Esophagus muscularis mucosa (tissue), 4 donors: ENCODE measurements around the gene CPNE7. TPM values are rescaled to one million over a fixed set of nuclear protein-coding genes. Genes with fewer than 3 reads are reported as not detected.
A peak's percentile ranks its signal among the peaks of the same experiment; 100 is the strongest.

Source experiments
- DNase-seq: peaks from one replicate; pipeline ENCODE4 v3.0.0-alpha.2; 2017; ENCODE audit errors: extremely low spot score
- H3K27ac ChIP-seq, 4 donors: fragments of 200-600 bp; sonication (generic); replicated peaks in 1 of 4; 1 replicate in 3 of 4; 2 replicates in 1 of 4; pipeline ENCODE4 v1.5.1; 2016 to 2019; ENCODE audit warnings: mild to moderate bottlenecking in 1 of 4
- H3K27me3 ChIP-seq, 4 donors: fragments of 200-600 bp; sonication (generic); one replicate each; pipeline versions ENCODE4 v1.5.1 to v1.6.0; 2016 to 2019
- H3K36me3 ChIP-seq, 4 donors: fragments of 200-600 bp; sonication (generic); one replicate each; pipeline ENCODE4 v1.5.1; 2016 to 2019
- H3K4me1 ChIP-seq, 4 donors: fragments of 200-600 bp; sonication (generic); one replicate each; pipeline ENCODE4 v1.5.1; 2016 to 2019
- H3K4me3 ChIP-seq, 4 donors: fragments of 200-600 bp; sonication (generic); 1 replicate in 2 of 4; 2 replicates in 2 of 4; pipeline ENCODE4 v1.5.1; 2016 to 2019; ENCODE audit warnings: mild to moderate bottlenecking in 4 of 4, moderate library complexity in 1 of 4
- H3K9me3 ChIP-seq, 4 donors: fragments of 200-600 bp; sonication (generic); 1 replicate in 3 of 4; 2 replicates in 1 of 4; pipeline ENCODE4 v1.5.1; 2016 to 2019
- EP300 ChIP-seq: sonication (generic); formaldehyde crosslinking; IDR thresholded peaks from one replicate; pipeline ENCODE4 v1.6.1; 2017; ENCODE audit warnings: antibody characterized with exemption
- POLR2A ChIP-seq: fragments of 450-650 bp; IDR thresholded peaks from one replicate; pipeline ENCODE4 v1.6.1; 2017; ENCODE audit warnings: antibody characterized with exemption, moderate library complexity, mild to moderate bottlenecking, low read depth
- POLR2AphosphoS5 ChIP-seq, 2 donors: sonication (generic); formaldehyde crosslinking; IDR thresholded peaks; one replicate each; pipeline ENCODE4 v1.6.1; 2017; ENCODE audit warnings: antibody characterized with exemption in 2 of 2
- WGBS: methylation state at CpG from one replicate; pipeline ENCODE4 v1.1.5; 2018; 5-methylcytosine and 5-hydroxymethylcytosine counted together
- intact Hi-C: fragments of 100-400 bp; cut with DNase I; formaldehyde crosslinking; loops from one replicate; pipeline ENCODE4 v1.15.1; 2023
- total RNA-seq, 4 donors: library from RNA; depleted of rRNA; stranded (reverse); fragments of >200 nt; gene quantifications; one replicate each; pipeline versions ENCODE4 v1.1.0 to v1.2.1, GENCODE V29; 2016
- TF ChIP-seq, protein P1 (sequence below), 3 experiments: fragments of 200-600 bp in 2 of 3; fragments of 450-650 bp in 1 of 3; sonication (generic) in 2 of 3; IDR thresholded peaks; one replicate each; pipeline ENCODE4 v1.5.1; 2017 to 2019; ENCODE audit warnings: antibody characterized with exemption in 3 of 3, mild to moderate bottlenecking in 2 of 3, moderate library complexity in 1 of 3

Gene CPNE7
- total RNA-seq, 4 donors from 2014 or later, result 0.83 to 1.7 (median 1.4) TPM; not detected in 1

- H3K27ac ChIP-seq, result no peak overlapping the region
- H3K4me1 ChIP-seq, result peaks cover 11 to 18% (median 16%) of the 10 kb centered on the region in 4 donors
- intact Hi-C loops, result no loop called here
- no CpG with 5 or more reads among the region's 12 CpGs for WGBS
- DNase-seq, result no peak
- no peaks in the 10 kb centered on the region for H3K9me3 ChIP-seq
- H3K27me3 ChIP-seq, result peaks cover 0 to 30% (median 6%) of the 10 kb centered on the region in 4 donors
- H3K4me3 ChIP-seq, result no peak overlapping the region
- TF ChIP-seq POLR2AphosphoS5 (IDR thresholded peaks at IDR 0.05), result no peak
- no peak for TF ChIP-seq EP300
- TF ChIP-seq, protein P1, sequence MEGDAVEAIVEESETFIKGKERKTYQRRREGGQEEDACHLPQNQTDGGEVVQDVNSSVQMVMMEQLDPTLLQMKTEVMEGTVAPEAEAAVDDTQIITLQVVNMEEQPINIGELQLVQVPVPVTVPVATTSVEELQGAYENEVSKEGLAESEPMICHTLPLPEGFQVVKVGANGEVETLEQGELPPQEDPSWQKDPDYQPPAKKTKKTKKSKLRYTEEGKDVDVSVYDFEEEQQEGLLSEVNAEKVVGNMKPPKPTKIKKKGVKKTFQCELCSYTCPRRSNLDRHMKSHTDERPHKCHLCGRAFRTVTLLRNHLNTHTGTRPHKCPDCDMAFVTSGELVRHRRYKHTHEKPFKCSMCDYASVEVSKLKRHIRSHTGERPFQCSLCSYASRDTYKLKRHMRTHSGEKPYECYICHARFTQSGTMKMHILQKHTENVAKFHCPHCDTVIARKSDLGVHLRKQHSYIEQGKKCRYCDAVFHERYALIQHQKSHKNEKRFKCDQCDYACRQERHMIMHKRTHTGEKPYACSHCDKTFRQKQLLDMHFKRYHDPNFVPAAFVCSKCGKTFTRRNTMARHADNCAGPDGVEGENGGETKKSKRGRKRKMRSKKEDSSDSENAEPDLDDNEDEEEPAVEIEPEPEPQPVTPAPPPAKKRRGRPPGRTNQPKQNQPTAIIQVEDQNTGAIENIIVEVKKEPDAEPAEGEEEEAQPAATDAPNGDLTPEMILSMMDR (IDR thresholded peaks at IDR 0.05), result no peak
- TF ChIP-seq POLR2A, result no peak
- no peaks in the 10 kb centered on the region for H3K36me3 ChIP-seq
Observed at GRCh38 chr16:89636663-89637062, 61.1 kb downstream of the CPNE7 start.

GRCh38 chr16:89637379-89637778 is 61.8 kb downstream of the CPNE7 start:
- no peaks in the 10 kb centered on the region for H3K9me3 ChIP-seq
- no peak for TF ChIP-seq POLR2AphosphoS5 (IDR thresholded peaks at IDR 0.05)
- H3K4me3 ChIP-seq, result no peak overlapping the region
- H3K4me1 ChIP-seq, result peaks cover 11 to 20% (median 17%) of the 10 kb centered on the region in 4 donors
- H3K27ac ChIP-seq, result no peak overlapping the region
- intact Hi-C loops, result no loop called here
- H3K27me3 ChIP-seq, result peaks cover 0 to 22% (median 6%) of the 10 kb centered on the region in 4 donors
- DNase-seq, result no peak
- H3K36me3 ChIP-seq, result no peaks in the 10 kb centered on the region
- WGBS, result 76% methylated on average over 10 of the region's 10 CpGs

- Histone ChIP-seq H3K4me3 (no peak overlapping the region), H3K9me3 (no peaks in the 10 kb centered on the region), H3K27me3 (peaks cover 0 to 12% (median 2%) of the 10 kb centered on the region in 4 donors), H3K36me3 (no peaks in the 10 kb centered on the region), H3K4me1 (peaks cover 11 to 20% (median 17%) of the 10 kb centered on the region in 4 donors), H3K27ac (no peak overlapping the region)
- intact Hi-C loops, result no loop called here
- DNase-seq, result no peak
- 72% methylated on average over 6 of the region's 10 CpGs for WGBS
- TF ChIP-seq, protein P1 (IDR thresholded peaks at IDR 0.05), result no peak
- TF ChIP-seq POLR2A (no peak), POLR2AphosphoS5 (IDR thresholded peaks at IDR 0.05) (no peak), EP300 (no peak)
Observed at GRCh38 chr16:89638455-89638854, 62.9 kb downstream of the CPNE7 start.

GRCh38 chr16:89639385-89639784 is 63.8 kb downstream of the CPNE7 start:
- peaks cover 11 to 20% (median 17%) of the 10 kb centered on the region in 4 donors for H3K4me1 ChIP-seq
- H3K36me3 ChIP-seq, result peaks cover 0 to 7% (median under 1%) of the 10 kb centered on the region in 4 donors
- intact Hi-C loops, result no loop called here
- 67% methylated on average over 6 of the region's 6 CpGs for WGBS
- no peak overlapping the region for H3K4me3 ChIP-seq
- H3K27ac ChIP-seq, result no peak overlapping the region
- H3K9me3 ChIP-seq, result no peaks in the 10 kb centered on the region
- H3K27me3 ChIP-seq, result peaks cover 0 to 7% (median 0%) of the 10 kb centered on the region in 4 donors
- TF ChIP-seq, protein P1 (IDR thresholded peaks at IDR 0.05), result no peak
- TF ChIP-seq POLR2A (no peak), EP300 (no peak), POLR2AphosphoS5 (IDR thresholded peaks at IDR 0.05) (no peak)
- DNase-seq, result no peak

GRCh38 chr16:89641458-89642119 is 66.0 kb downstream of the CPNE7 start:
- no peak for DNase-seq
- TF ChIP-seq EP300, result no peak
- TF ChIP-seq POLR2AphosphoS5 (IDR thresholded peaks at IDR 0.05), result no peak
- peaks cover 11 to 20% (median 17%) of the 10 kb centered on the region in 4 donors for H3K4me1 ChIP-seq
- H3K9me3 ChIP-seq, result no peaks in the 10 kb centered on the region
- H3K36me3 ChIP-seq, result peaks cover 18 to 29% (median 23%) of the 10 kb centered on the region in 4 donors
- intact Hi-C loops, result no loop called here
- H3K27ac ChIP-seq, result peak overlapping the region in 1 of 4 donors; percentile 69
- no peaks in the 10 kb centered on the region for H3K27me3 ChIP-seq
- 52% methylated on average over 8 of the region's 14 CpGs for WGBS
- peak overlapping the region; percentile 45 to 57 (median 48) for H3K4me3 ChIP-seq
